LNCAP (cell line): ENCODE measurements around the gene CHPT1.

Source experiments
- CTCF ChIP-seq: fragments of 450-650 bp; IDR thresholded peaks from 2 replicates; pipeline ENCODE4 v1.5.1; 2017; ENCODE audit warnings: mild to moderate bottlenecking

CHPT1 gene

GRCh38 chr12:101737476-101737875, 40.0 kb downstream of the CHPT1 start:
- no peak for TF ChIP-seq CTCF

GRCh38 chr12:101738920-101739665, 41.7 kb downstream of the CHPT1 start, which contains the start of gene SYCP3:
SYCP3 (minus strand) TSS chr12:101739462; CDS start chr12:101737935, 1,527 bp downstream.
- TF ChIP-seq CTCF: no peak

GRCh38 chr12:101740566-101740965, 43.1 kb downstream of the CHPT1 start:
- no peak for TF ChIP-seq CTCF

- no peak for TF ChIP-seq CTCF
These were observed 43.5 kb downstream of the CHPT1 start for GRCh38 chr12:101740980-101741379.

GRCh38 chr12:101743242-101743641, 45.8 kb downstream of the CHPT1 start:
- TF ChIP-seq CTCF: no peak

GRCh38 chr12:101743724-101744472, 46.5 kb downstream of the CHPT1 start:
- TF ChIP-seq CTCF: no peak

GRCh38 chr12:101745481-101745880, 48.0 kb downstream of the CHPT1 start:
- no peak for TF ChIP-seq CTCF
